GM19372 (cell line): ENCODE data around the gene ZNF175.

Experiments used
- ATAC-seq: cut with Tn5 transposase; IDR thresholded peaks from one replicate; pipeline ENCODE4 v1.9.1; 2021; ENCODE audit warnings: mild to moderate bottlenecking, low read depth, moderate library complexity; ENCODE audit not compliant: unreplicated experiment

The ZNF175 gene

DNA sequence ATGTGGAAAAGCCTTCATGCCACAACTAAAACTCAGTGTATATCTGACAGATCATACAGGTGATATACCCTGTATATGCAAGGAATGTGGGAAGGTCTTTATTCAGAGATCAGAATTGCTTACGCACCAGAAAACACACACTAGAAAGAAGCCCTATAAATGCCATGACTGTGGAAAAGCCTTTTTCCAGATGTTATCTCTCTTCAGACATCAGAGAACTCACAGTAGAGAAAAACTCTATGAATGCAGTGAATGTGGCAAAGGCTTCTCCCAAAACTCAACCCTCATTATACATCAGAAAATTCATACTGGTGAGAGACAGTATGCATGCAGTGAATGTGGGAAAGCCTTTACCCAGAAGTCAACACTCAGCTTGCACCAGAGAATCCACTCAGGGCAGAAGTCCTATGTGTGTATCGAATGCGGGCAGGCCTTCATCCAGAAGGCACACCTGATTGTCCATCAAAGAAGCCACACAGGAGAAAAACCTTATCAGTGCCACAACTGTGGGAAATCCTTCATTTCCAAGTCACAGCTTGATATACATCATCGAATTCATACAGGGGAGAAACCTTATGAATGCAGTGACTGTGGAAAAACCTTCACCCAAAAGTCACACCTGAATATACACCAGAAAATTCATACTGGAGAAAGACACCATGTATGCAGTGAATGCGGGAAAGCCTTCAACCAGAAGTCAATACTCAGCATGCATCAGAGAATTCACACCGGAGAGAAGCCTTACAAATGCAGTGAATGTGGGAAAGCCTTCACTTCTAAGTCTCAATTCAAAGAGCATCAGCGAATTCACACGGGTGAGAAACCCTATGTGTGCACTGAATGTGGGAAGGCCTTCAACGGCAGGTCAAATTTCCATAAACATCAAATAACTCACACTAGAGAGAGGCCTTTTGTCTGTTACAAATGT is 16.4 kb downstream of the ZNF175 start:
- no peak for ATAC-seq

DNA sequence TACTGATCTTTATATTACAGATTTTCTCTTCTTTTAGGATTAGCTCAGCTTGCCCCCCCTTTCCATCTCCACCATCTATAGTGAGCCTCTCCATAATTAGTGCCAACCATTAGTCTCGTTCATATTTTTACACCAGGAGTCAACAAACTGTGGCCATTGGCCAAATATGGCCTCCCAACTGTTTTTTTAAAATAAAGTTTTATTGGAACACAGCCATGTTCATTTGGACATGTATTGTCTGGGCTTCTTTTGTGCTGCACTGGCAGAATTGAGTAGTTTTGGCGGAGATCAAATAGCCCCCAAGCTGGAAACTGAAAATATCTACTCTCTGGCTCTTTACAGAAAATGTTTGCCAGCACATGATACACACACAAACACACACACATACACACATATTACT is 18.4 kb downstream of the ZNF175 start:
- no peak for ATAC-seq

DNA sequence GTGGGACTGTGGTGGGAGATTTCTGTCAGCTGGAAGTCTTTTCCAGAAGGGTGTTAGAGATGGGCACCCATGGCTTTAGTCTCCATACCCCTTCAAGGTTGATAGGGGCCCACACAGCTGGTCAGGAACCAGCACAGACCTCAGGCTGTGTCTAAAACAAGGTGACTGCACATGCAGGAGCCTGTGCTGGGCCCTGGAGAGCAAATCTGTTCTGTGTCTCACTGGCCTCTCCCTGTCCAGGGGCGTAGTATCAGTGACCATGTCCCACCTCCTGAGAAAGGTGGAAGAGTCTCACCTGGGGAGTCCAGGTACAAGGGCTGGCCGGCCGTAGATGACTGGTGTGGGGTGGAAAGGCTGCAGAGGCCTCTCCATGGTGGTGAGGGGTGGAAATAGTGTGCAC is 19.4 kb downstream of the ZNF175 start:
- no peak for ATAC-seq

DNA sequence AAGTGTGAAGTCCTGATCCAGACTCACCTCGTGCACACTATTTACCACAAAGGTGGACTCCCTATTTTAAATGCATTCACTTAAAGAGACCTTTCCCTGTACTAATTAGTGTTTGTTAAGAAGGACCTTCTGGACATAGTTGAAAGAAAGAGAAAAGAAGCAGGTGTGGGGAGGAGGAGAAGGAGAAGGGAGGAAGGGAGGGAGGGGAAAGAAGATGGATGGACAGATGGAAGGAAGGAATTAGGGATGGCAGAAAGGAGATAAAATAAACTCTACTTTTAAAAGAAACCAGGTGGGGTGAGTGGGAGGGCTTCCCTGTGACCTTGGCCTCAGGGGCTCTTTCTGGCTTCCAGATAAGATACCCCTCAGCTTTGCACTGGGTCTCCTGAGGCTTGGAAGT is 21.4 kb downstream of the ZNF175 start:
- ATAC-seq: no peak

DNA sequence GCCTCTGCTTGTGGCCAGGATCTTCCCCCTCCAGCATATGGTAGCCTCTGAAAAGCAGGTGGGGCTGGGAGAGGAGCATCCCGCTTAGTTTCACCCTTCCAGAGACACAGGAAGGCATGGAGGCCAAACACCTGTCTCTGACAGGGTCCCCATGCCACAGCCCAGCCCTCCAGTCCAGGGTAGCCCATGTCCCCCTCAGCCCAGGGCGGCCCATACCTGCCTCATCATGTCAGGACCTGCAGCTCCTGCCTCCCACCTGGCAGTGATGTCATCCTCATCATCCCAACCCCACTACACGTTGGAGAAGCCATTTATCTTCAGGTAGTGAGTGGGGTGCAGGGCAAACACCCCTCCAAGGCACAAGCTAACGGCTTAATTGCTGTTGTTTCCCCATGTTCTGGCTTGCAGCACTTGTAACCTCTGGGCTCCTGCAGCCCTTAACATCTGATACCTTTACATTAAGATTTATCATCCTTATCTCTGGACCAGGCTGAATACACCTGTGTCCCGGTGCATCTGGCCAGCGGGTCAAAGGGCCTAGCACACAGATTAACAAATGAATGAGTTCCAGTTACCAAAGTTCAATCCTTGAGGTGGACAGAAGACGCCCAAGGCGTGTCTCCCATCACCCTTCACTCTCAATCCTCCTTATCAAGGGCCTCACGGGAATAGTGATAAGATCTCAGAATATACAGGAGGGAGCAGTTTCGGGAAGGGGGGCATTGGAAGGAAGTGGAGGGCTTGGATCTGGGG is 22.2 kb downstream of the ZNF175 start:
- no peak for ATAC-seq

DNA sequence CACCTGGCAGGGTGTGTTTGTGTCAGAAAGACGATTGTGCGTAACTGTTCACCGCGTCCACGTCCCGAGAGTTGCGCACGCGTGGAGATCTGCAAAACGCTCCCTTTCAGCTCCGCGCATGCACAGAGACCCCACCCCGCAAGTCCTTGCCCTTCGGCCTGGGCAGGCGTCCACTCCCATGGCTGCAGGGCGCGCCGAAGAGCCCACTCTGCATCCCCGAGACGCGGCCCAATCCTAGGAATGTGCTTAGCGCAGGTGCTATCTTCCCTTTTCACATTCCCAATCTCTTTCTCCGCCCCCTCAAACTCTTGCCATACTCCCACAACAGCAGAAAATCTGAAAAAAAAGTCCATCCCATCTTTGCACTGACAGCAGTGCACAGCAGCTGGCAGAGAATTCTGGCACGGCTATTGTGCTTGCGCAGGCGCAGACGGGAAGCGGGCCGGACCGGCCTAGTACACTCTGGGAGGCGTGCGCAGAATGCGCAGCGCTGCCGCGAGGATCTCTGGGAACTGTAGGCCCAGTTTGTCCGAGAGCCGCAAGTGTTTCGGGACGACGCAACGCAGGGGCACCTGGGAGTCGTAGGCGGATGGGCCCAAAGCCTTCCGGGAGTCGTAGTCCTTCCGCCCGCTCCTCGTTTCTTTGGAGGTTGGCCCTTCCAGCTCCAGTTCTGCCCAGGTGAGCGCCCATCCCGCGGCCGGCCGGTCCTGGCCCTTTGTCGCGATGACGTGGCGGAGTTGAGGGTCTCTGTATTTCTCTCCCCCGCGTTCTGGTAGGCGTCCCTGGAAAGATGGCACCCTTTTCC is 23.1 kb downstream of the ZNF175 start:
- ATAC-seq: peak; percentile 99

DNA sequence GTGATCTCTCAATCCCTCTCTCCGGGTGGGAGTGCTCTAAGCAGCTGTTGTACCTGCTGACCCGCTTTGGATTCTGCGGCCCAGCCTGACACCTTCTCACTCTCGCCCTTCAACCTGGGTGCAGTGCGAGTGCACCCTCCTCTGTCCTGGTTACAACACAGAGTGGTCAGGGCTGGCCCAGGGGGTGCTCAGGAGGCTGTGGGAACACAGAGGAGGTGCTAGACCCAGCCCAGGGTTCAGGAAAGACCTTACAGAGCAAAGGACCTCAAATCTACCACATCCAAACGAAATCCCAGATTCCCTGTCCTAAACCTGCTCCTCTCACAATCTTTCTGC is 23.7 kb downstream of the ZNF175 start:
- ATAC-seq: no peak

DNA sequence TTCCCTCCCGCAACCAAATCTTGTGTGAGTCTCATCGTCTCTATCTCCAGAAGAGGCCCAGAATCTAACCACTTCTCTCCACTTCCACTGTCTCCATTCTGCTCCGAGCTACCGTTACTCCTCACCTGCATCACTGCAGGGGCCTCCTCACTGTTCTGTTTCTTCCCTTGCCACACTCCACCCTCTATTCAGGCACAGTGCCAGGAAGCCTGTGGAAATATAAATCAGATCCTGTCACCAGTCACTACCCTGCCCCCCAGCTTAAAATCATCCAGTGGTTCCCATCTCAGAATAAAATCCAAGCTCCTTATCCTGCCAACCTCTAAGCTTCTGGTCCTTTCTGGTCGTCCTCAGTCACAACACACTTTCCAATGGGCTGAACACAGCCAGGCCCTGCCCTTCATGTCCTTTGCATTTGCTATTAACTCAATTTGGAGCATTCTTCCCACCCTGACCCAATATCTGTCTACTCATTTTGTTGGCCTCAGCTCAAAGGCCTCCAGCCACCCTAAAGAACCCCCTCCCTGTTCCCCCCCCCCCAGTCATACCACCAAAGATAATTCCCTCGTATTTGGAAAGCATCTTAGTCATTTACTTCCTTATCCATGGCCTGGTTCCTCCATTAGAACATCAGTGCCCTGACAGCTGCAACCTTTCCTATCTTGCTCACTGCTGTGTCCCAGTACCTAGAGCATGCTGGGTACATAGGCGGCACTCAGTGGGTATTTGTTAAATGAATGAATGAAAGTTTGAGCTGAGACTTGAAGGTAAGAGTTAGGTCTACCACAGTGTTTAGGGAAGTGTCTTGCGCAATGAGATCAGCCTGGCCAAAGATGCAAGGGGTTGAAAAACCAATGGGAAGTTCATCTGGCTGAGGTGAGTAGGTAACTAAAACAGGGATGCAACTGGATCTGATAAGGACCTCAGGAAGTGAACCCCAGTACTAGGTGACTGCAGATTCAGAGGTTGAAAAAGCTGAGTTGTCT is 24.4 kb downstream of the ZNF175 start:
- ATAC-seq: no peak

DNA sequence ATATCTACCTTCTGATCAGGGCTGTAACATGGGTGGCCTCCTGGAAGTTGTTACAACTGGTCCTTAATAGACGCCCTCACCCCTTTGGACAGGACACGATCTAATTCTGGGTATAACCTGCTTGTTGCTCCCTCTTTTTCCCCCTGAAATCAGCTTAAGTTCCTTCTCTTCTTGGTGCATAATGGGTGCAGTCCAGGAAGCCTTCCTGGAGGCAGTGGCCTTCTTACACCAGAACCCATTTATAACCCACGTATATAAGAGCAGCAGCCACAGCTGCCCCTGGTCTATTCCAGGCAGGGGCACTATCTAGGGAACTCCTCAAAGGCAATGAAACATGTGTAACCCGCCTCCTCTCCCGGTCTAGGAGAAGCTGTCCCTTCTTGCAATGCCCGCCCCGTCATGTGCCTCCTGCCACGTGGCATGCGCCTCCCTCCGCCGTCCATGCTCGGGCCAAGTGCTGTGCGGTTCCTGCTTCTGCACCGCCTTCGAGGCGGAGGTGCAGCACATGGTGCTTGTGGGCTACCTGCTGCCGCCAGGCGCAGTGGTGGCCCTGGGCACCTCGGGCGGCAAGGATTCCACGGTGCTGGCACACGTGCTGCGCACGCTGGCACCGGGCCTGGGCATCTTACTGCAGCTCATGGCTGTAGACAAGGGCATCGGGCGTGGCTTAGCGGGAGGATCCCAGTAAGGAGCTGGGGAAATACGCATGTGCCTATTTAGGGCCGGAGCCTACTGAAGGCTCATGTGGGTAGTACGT is 27.3 kb downstream of the ZNF175 start:
- ATAC-seq: no peak

DNA sequence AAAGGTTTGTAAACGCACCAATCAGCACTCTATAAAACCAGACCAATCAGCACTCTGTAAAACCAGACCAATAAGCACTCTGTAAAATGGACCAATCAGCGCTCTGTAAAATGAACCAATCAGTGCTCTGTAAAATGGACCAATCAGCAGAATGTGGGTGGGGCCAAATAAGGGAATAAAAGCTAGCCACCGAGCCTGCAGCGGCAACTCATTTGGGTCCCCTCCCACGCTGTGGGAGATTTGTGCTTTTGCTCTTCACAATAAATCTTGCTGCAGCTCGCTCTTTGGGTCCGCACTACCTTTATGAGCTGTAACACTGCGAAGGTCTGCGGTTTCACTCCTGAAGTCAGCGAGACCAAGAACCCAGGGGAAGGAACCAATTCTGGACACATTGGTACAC is 28.0 kb downstream of the ZNF175 start:
- ATAC-seq: no peak

DNA sequence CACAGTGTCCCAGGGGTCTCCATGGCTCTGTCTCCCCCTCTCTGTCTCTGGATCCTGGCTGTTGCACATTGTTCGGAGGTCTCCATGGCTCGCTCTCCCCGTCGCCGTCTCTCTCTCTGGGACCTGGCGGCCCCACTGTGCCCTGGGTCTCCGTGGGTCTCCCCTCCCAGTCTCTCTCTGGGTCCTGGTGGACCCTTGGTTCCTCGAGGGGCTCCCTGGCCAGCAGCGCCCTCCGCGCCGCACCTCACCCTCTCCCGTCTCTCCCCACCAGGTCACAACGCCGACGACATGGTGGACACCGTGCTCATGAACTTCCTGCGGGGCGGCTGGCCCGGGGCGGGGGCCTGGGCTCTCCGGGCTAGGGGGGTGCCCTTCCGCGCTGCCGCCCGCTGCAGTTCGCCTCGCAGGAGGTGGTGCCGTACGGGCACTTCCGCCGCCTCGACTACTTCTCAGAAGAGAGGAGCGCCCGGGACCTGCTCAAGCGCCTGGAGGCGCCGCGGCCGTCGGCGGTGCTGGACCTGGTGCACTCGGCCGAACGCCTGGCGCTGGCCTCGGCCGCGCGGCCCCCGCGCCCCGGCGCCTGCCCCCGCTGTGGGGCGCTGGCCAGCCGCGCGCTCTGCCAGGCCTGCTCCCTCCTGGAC is 30.0 kb downstream of the ZNF175 start:
- ATAC-seq: no peak

DNA sequence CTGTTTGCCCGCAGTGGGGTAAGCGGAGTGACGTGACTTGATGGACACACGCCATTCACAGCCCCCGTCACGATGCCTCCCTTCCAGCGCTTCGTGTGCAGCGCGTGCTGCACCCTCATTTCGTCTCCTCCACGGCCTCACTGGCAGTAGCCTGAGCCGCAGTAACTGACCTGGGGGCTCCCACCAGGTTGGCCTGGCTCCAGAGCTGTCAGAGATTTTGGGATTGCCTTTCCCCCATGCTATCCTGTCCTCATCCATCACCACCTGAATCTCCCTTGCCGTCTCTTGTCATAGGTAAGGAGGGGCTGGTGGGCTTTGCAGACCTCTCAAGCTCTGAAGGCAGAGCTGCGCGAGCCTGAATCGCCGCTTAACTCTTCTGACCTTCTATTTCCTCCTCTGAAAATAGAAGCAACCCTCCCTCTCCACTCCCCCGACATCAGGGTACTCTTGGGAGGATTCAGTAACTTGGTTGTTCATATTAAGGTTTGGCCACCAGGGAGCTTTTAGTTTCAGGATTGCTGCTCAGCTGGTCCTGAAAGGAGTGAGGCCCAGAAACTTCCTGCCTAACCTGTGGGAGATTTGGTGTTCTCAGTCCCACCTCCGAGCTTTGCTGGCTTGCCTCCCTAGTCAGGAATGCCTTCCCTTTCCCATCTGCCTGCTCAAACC is 31.2 kb downstream of the ZNF175 start:
- ATAC-seq: no peak

DNA sequence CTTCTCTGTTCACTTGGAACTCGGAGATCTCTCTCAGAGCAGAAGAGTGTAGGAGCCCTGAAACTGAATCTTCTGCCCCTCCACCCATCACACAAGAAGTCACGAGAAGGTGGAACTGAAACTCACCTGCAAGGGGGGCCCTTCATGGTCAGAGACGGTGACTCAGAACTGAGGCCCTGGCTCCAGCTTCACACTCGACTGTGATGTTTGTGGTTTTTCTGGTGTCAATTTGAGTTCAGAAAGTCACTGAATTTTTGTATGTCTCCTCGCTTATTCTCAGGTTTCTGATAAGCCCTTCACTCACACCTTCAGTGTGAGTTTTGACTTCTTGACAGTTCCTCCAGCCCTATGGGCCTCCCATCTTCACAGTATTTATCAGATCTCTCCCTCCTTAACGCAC is 36.0 kb downstream of the ZNF175 start:
- peak; percentile 98 for ATAC-seq

DNA sequence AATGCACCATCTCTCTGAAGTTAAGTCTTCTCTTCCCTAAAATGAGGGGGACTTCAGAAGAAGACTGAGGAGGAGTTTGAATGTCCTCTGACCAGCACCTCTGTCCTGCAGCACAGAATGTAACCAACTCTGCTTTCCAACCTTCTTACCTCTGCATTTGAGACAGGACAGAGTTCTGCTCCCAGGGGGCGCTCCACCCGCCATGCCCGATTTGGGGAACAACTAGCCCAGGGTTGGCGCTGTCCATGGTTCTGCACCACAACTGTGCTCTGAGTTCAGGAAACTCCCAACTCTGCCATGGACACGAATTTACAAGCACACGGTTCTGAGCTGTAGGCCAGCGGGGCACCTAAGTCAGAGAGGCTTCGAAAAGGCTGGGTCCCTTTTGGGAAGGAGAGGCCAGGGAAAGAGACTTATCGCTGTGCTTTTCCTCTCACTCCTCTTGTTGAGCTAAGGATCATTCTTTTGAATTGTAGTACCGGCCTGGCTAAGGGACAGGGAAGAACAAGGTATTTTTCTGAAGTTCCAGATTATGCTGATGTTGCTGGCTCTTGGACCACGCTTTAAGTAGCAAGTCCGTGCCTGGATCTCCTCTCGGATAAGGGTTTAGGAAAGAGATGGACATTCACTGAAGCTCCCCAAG is 37.0 kb downstream of the ZNF175 start:
- no peak for ATAC-seq

DNA sequence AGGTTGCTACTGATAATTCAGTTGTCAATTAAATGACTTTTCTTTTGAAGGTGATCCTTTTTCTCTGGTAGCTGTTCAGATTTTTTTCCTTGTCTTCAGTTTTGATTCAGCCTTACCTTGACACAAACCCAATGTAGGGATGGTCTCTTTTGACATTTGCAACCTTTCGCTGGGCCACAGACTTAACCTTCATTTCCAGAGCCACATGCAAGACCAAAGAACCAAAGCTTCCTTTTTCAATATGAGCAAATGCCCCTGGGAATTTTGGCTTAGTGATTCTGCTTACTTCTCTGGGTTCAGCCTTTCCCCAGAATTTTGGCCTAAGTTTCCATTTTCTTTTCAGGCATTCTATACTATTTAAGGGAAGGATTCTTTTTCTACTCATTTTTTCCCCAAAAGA is 39.5 kb downstream of the ZNF175 start:
- ATAC-seq: no peak

DNA sequence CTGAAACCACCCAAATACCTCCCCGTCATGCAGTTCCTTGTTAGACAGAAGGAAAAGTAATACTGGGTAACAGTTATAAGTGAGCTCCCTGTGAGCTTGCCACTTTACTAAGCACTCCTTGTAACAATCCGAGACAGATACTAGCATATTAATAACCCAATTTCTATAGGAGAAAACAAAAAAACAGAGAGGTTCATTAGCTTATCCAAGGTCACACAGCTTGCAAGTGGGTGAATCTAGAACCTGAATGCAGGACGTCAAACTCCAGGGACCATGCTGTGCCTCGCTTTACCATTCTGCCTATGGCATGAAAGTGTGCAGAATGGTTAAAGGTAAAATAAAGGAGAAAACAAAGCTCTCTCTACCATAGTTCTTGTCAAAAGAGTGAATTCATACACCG is 43.7 kb downstream of the ZNF175 start:
- no peak for ATAC-seq

DNA sequence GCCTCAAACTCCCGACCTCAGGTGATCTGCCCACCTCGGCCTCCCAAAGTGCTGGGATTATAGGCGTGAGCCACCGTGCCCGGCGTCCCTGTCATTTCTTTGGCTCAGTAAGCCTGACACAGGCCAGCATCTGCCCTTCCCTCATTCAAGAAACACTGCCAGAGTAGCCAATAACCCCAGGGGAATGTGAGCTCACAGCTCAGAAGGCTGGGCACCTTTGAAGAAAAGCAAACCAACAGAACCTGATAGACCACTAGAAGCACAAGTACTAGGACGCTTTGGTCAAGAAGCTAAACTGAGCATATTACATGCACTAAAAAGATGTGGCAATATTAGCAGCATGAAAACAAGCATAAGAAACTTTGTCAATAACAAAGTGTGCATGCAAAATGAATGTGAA is 44.9 kb downstream of the ZNF175 start:
- no peak for ATAC-seq

DNA sequence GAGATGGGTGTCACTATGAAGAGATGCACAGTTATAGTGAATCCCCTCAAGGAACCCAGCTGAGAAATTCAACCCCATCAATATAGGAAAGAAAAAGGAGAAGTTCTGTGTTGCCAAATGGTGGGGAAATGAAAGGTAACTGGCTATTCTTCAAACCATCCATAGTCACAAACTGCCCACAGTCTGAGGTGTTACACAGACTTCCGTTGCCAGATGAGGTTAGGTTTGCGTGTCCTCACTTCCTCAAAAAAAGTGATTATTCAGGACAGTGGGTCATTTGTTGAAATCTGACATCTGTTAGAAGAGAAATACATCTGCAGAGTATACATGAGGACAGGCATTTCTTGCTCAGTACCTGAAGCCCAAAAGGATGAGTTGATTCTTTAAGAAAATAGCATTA is 50.1 kb downstream of the ZNF175 start:
- no peak for ATAC-seq
